ENCODE data around the gene MAP4K4. TPM values are rescaled to one million over a fixed set of nuclear protein-coding genes. Genes with fewer than 3 reads are reported as not detected.

Gene MAP4K4
- total and polyA plus RNA-seq, 2 experiments from 2014 or later = 59.1 to 84.4 TPM

GRCh38 chr2:101688261-101688660, 9.2 kb upstream of the MAP4K4 start:
- H3K9me2 ChIP-seq (replicated peaks; ENCODE audit: insufficient read depth) = no peaks in the 10 kb centered on the region
- H3K79me2 ChIP-seq = no peaks in the 10 kb centered on the region
- no peak overlapping the region for H3K27ac ChIP-seq
- no peaks in the 10 kb centered on the region for H4K20me1 ChIP-seq (ENCODE audit: insufficient read depth, poor library complexity, severe bottlenecking)
- no peak for TF ChIP-seq EZH2phosphoT487 (IDR thresholded peaks at IDR 0.05; ENCODE audit: low read depth, severe bottlenecking, unreplicated experiment)
- no peak for TF ChIP-seq EZH2 (IDR thresholded peaks at IDR 0.05; ENCODE audit: borderline replicate concordance)
- TF ChIP-seq CTCF (IDR thresholded peaks at IDR 0.05; ENCODE audit: poor library complexity) = no peak
- no peak overlapping the region for H3K4me3 ChIP-seq
- peaks cover 17% of the 10 kb centered on the region for H3K4me1 ChIP-seq (ENCODE audit: insufficient read depth)
- H2AFZ ChIP-seq = no peak overlapping the region
- H3K27me3 ChIP-seq = no peaks in the 10 kb centered on the region
- no peaks in the 10 kb centered on the region for H3K9me3 ChIP-seq (ENCODE audit: low read depth)
- H3K36me3 ChIP-seq (replicated peaks; ENCODE audit: insufficient read depth, low read depth) = no peaks in the 10 kb centered on the region
- 87% methylated on average over 5 of the region's 5 CpGs for WGBS (ENCODE audit: low lambda C conversion rate, missing lambda C conversion rate)
- no peak overlapping the region for H3K4me2 ChIP-seq
- DNase-seq (ENCODE audit: low spot score) = no peak

GRCh38 chr2:101689114-101689825, 8.2 kb upstream of the MAP4K4 start:
- H3K27ac ChIP-seq = peak overlapping the region; percentile 48
- H3K4me2 ChIP-seq = peak overlapping the region; percentile 2
- H4K20me1 ChIP-seq (ENCODE audit: insufficient read depth, poor library complexity, severe bottlenecking) = no peaks in the 10 kb centered on the region
- H3K9me2 ChIP-seq (replicated peaks; ENCODE audit: insufficient read depth) = no peaks in the 10 kb centered on the region
- H3K4me1 ChIP-seq (ENCODE audit: insufficient read depth) = peaks cover 17% of the 10 kb centered on the region
- H3K36me3 ChIP-seq (replicated peaks; ENCODE audit: insufficient read depth, low read depth) = no peaks in the 10 kb centered on the region
- TF ChIP-seq EZH2 (IDR thresholded peaks at IDR 0.05; ENCODE audit: borderline replicate concordance) = no peak
- TF ChIP-seq EZH2phosphoT487 (IDR thresholded peaks at IDR 0.05; ENCODE audit: low read depth, severe bottlenecking, unreplicated experiment) = no peak
- no peak for TF ChIP-seq CTCF (IDR thresholded peaks at IDR 0.05; ENCODE audit: poor library complexity)
- H3K9me3 ChIP-seq (ENCODE audit: low read depth) = no peaks in the 10 kb centered on the region
- no peak overlapping the region for H2AFZ ChIP-seq
- DNase-seq (ENCODE audit: low spot score) = no peak
- H3K4me3 ChIP-seq = no peak overlapping the region
- no peaks in the 10 kb centered on the region for H3K27me3 ChIP-seq
- H3K79me2 ChIP-seq = no peaks in the 10 kb centered on the region
- WGBS (ENCODE audit: low lambda C conversion rate, missing lambda C conversion rate) = 70% methylated on average over 1 of the region's 1 CpG

GRCh38 chr2:101690547-101691152, 6.9 kb upstream of the MAP4K4 start:
- no peaks in the 10 kb centered on the region for H3K9me2 ChIP-seq (replicated peaks; ENCODE audit: insufficient read depth)
- H3K4me3 ChIP-seq = no peak overlapping the region
- no peaks in the 10 kb centered on the region for H4K20me1 ChIP-seq (ENCODE audit: insufficient read depth, poor library complexity, severe bottlenecking)
- DNase-seq (ENCODE audit: low spot score) = no peak
- no peak overlapping the region for H3K4me2 ChIP-seq
- no peaks in the 10 kb centered on the region for H3K36me3 ChIP-seq (replicated peaks; ENCODE audit: insufficient read depth, low read depth)
- H3K27ac ChIP-seq = peak overlapping the region; percentile 72
- H3K27me3 ChIP-seq = no peaks in the 10 kb centered on the region
- 90% methylated on average over 2 of the region's 2 CpGs for WGBS (ENCODE audit: low lambda C conversion rate, missing lambda C conversion rate)
- peaks cover 17% of the 10 kb centered on the region for H3K4me1 ChIP-seq (ENCODE audit: insufficient read depth)
- TF ChIP-seq EZH2 (IDR thresholded peaks at IDR 0.05; ENCODE audit: borderline replicate concordance) (no peak), CTCF (IDR thresholded peaks at IDR 0.05; ENCODE audit: poor library complexity) (no peak), EZH2phosphoT487 (IDR thresholded peaks at IDR 0.05; ENCODE audit: low read depth, severe bottlenecking, unreplicated experiment) (no peak)
- H2AFZ ChIP-seq = no peak overlapping the region
- H3K79me2 ChIP-seq = no peaks in the 10 kb centered on the region
- H3K9me3 ChIP-seq (ENCODE audit: low read depth) = no peaks in the 10 kb centered on the region
